Testis (tissue), 2 donors: ENCODE results near the gene NSRP1.

Experiments
- POLR2A ChIP-seq: fragments of 450-650 bp; IDR thresholded peaks from one replicate; pipeline ENCODE4 v1.6.1; 2017; ENCODE audit warnings: antibody characterized with exemption, mild to moderate bottlenecking, moderate library complexity
- TF ChIP-seq, protein P1 (sequence below), 3 experiments: fragments of 450-650 bp in 2 of 3; fragments of 200-600 bp in 1 of 3; sonication (generic) in 1 of 3; IDR thresholded peaks; one replicate each; pipeline ENCODE4 v1.5.1; 2016 to 2019; ENCODE audit warnings: antibody characterized with exemption in 3 of 3, mild to moderate bottlenecking in 2 of 3, moderate library complexity in 1 of 3

DNA sequence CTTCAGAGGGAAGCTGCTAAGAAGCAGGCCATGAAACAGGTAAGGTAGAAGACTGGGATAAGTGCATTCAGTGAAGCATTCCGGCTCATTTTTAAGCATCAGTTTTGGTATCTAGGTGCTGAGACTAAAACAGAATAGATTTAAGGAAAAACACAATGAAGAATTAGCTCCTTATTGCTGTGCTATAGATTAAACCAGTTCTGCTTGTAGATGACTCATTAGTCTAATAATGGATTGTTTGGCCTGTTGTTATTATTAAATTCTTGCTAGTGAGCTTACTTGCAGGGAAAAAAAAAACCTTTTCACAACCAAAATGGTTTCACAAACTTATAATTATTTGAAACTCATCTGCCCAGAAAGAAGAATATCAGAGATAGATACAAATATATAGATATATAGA is 55.9 kb downstream of the NSRP1 start:
- TF ChIP-seq, protein P1, sequence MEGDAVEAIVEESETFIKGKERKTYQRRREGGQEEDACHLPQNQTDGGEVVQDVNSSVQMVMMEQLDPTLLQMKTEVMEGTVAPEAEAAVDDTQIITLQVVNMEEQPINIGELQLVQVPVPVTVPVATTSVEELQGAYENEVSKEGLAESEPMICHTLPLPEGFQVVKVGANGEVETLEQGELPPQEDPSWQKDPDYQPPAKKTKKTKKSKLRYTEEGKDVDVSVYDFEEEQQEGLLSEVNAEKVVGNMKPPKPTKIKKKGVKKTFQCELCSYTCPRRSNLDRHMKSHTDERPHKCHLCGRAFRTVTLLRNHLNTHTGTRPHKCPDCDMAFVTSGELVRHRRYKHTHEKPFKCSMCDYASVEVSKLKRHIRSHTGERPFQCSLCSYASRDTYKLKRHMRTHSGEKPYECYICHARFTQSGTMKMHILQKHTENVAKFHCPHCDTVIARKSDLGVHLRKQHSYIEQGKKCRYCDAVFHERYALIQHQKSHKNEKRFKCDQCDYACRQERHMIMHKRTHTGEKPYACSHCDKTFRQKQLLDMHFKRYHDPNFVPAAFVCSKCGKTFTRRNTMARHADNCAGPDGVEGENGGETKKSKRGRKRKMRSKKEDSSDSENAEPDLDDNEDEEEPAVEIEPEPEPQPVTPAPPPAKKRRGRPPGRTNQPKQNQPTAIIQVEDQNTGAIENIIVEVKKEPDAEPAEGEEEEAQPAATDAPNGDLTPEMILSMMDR (IDR thresholded peaks at IDR 0.05): no peak
- TF ChIP-seq POLR2A: no peak
